NCI-H2196 (cell line): ENCODE measurements around the gene GRID1.
"Not testable (repeated sequence)": the region's sequence is repeated elsewhere in the genome, so short reads cannot be mapped to it uniquely, and the experiment has no call there.

Experiments
- DNase-seq: peaks from one replicate; lab custom pipeline; 2025; ENCODE audit not compliant: unreplicated experiment; lab: John Stamatoyannopoulos, UW

Gene GRID1

GRCh38 chr10:85978566-85979358 lies 387.8 kb downstream of the GRID1 start:
- DNase-seq, result no peak

GRCh38 chr10:85977642-85978041 lies 389.0 kb downstream of the GRID1 start:
- DNase-seq, result no peak

- DNase-seq, result no peak
These were observed 390.3 kb downstream of the GRID1 start for GRCh38 chr10:85976267-85976793.

DNA sequence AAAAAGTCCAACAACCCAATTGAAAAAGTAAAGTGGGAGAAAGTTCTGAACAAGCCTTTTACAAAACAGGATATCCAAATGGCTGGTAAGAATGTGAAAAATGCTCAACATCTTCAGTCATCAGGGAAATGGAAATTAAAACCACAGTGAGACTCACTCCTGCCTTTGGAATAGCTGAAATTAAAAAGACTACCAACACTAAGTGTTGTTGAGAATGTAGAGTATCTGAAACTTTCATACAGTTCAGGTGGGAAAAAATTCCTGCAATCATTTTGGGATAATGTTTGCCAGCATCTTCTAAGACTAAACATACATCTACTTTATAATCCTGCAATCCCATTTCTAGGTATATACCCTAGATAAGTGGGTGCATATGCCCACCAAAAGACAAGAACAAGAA lies 395.1 kb downstream of the GRID1 start:
- no peak for DNase-seq

- DNase-seq, result no peak
These were observed 399.0 kb downstream of the GRID1 start for GRCh38 chr10:85967594-85967993.

GRCh38 chr10:85961479-85962067 lies 405.0 kb downstream of the GRID1 start:
- no peak for DNase-seq

DNA sequence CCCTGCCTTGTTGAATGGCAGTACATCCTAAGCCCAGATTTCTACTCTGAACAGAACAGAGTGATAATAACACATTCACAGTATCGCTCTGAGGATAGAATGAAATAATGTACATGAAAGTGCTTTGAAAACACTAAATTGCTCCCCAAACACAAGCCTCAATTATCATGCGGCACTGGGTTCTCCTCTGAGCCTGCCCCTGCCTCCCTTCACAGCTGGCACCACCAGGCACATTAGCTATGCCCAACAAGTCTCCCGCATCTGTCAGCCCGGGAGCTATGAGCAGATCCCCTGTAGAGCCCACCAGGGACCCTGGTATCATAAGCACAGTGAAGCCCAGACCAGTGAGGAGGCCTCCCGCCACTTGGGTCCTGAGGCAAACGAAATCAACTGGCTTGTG lies 405.5 kb downstream of the GRID1 start:
- DNase-seq, result no peak

DNA sequence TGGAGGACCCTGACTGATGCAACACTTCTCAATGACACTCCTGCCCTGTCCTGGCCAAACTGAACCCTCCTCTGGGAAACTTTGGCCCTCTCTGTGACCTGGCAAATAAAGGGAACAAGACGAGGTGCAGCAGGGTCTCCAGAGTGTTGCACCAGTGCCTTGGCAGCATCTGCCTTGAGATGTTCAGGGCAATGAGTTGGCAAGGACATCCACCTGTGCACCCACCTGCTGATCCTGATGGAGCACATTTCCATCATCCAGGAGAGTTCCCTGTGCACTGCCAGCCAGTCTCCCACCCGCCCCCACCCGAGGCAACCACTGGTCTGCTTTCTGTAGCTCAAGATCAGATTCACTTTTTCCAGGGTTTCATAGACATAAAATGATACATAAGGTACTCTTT lies 407.4 kb downstream of the GRID1 start:
- no peak for DNase-seq

DNA sequence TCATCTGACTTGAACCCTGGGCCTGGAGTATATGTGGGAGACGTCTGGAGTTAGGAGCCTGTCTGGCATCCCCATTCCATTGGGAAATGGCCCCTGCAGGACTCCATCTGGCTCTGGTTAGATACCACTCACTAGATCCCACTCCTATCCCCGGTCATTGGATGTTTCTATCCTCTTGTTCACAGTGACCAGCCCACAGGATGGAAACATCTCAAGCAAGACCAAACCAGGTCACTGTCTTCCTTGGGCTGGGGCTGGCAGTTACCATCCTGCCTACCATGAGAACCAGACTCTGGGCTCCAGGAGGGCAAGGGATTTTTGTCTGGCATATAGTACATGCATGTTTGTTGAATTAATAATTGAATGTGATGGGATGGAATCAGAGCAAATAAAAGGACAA lies 415.7 kb downstream of the GRID1 start:
- DNase-seq, result no peak

GRCh38 chr10:85946713-85947326 lies 419.8 kb downstream of the GRID1 start:
- no peak for DNase-seq

GRCh38 chr10:85936161-85936560 lies 430.4 kb downstream of the GRID1 start:
- no peak for DNase-seq

GRCh38 chr10:85934586-85934985 lies 432.0 kb downstream of the GRID1 start:
- DNase-seq, result no peak

DNA sequence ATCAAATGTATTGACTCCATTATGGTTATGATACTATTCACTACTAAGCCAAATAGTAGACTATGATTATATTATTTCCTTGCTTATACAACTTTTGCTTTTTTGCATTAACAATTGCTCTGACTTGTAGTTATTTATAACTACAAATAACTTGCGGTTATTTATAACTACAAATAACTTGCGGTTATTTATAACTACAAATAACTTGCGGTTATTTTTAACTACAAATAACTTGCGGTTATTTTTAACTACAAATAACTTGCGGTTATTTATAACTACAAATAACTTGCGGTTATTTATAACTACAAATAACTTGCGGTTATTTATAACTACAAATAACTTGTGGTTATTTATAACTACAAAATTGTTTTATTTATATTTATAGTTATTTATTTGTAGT lies 436.6 kb downstream of the GRID1 start:
- not testable (repeated sequence) for DNase-seq

DNA sequence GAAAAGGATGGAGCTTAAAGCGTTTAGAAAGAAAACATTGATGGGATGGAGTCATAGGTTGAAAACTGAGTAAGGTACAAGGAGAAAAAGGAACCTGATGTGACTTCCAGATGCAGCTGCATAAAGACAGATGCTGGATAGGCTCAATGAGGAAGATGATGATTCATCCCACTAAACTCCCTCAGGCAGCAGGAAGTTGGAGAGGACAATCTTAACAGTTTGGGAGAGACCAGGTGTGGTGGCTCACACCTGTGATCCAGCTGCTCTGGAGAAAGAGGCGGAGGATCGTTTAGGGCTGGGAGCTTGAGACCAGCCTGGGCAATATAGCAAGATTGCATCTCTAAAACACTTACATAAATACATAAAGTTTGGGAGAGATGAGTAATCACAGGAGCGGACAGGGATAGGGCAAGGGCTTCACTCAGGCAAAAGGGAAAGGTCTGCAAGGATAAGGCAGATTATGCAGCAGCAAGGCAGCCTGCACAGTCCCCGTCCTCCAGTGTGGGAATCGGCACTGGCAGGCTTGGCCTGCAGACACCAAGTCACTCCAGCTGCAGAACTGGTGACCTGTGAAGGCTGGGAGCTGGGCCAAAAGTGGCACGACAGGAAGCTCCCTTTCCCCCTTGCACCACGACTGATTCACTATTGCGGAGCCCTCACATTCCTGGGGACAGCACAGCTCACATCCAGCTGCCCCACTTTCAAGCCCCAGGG lies 438.5 kb downstream of the GRID1 start:
- DNase-seq, result no peak

GRCh38 chr10:85926986-85927385 lies 439.6 kb downstream of the GRID1 start:
- DNase-seq, result no peak

- no peak for DNase-seq
These were observed 440.5 kb downstream of the GRID1 start for GRCh38 chr10:85926136-85926535.

- no peak for DNase-seq
These were observed 441.3 kb downstream of the GRID1 start for GRCh38 chr10:85925201-85925750.

DNA sequence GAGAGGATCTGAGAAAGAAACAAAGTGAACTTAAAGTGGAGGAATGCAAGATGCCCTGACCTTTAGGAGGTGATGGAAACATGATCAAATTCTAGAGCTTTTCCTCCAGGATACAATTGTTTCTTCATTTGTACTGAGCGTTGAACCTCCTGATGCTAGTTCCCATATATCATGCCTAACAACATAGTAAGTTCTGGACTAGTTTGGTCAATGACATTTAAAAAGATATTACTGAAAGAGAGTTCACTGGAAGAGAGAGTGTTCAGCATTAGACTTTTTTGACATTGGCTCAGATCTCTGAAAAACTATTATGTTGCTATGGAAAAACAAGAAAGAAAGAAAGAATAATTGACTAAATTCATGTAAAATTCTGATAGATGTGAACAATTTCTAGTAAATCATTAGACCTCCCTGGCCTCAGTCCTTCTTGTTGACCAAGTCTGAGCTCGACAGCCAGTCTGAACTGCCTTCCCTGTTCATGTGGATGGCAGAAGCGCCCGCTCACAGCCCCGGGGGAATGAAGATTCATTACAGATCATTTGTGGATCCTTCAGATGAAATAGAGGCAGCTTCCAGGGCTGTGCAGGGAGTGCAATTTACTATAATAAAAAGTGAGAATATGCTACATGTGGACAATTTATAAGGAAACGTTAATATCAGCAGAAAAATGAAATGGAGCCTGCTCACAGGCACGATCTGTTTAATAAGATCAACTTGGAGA lies 442.1 kb downstream of the GRID1 start:
- no peak for DNase-seq

- DNase-seq, result no peak
These were observed 444.1 kb downstream of the GRID1 start for GRCh38 chr10:85922356-85923129.

DNA sequence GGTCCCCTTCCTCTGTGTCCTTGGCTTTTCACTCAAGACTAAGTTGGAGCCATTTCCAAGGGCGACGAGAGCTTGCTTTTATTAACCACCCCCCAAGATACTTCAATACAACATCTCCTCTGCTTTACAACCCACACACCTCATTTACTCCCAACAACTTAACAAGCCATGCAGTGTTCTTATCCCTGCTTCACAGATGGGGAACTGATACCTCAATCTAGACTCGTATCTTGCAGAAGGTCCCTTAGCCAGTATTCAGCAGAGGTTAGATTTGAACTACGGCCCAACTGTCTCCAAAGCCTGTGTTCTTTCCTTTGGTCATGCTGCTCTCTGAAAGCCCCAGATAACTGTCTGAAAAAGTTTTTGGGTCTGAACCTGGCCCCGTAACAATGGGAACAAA lies 444.8 kb downstream of the GRID1 start:
- DNase-seq, result no peak
